HG03432 (cell line): ENCODE results near the gene CHRNA4.
"Not testable (repeated sequence)": the region's sequence is repeated elsewhere in the genome, so short reads cannot be mapped to it uniquely, and the experiment has no call there.

ENCODE experiments used
- ATAC-seq: cut with Tn5 transposase; IDR thresholded peaks from one replicate; pipeline ENCODE4 v1.9.1; 2021; ENCODE audit warnings: mild to moderate bottlenecking, moderate library complexity; ENCODE audit not compliant: unreplicated experiment

CHRNA4 gene

GRCh38 chr20:63336232-63336752 is 24.9 kb downstream of the CHRNA4 start:
- no peak for ATAC-seq

DNA sequence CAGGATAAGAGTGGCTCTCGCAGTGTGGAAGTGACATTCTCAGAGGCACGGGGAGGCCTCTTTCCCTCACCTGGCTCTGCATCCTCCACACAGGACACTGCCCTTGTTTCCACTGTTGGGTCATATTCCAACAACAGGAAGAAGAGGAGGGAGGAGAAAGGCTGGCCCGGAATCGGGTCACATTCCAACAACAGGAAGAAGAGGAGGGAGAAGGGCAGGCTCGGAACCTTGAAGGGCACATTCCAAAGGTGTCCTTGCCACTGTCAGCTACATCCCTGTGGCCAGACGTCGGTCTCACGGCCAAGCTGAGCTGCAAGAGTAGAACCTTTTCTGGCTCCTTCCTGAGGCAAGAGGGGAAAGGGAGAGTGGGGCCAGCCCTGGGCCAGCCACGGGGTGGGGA is 25.4 kb downstream of the CHRNA4 start:
- ATAC-seq, result no peak

GRCh38 chr20:63335060-63335459 is 26.1 kb downstream of the CHRNA4 start:
- ATAC-seq, result not testable (repeated sequence)

- no peak for ATAC-seq
These were observed 26.8 kb downstream of the CHRNA4 start for GRCh38 chr20:63334356-63334755.

- ATAC-seq, result no peak
These were observed 27.8 kb downstream of the CHRNA4 start for GRCh38 chr20:63333241-63333836.

DNA sequence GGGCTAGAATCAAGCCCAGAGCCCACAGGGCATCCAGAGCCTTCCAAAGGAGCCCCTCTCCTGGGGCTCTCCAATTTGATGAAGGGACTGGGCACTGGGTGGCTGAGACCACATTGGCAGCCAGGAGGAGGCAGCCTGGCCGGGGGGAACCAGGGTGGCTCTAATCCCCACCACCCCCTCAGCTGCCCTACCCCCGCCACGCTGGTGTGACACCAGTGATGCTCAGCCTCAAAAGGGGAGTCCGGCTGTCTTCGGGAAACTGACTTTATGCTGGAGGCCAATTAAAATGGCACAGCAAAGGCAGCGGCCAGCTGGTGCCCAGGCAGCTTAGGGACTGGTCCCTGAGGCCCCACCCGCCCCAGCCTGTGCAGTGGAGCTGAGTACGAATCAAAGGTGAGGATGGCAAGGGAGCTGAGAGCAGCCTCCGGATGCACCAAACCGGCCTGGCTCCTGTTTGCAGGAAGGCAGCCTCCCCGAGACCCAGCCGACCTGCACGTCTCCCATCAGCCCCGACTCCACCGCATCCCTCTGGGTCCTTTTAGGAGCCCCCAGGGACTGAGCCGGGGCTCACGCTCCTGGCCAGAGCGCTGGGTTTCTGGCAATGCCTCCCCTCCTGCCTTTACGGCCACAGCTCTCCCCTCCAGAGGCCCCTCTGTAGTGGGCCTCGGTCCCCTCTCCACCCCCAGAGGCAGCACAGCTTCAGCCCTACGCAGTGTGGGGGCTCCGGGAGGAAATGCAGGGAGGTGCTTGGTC is 28.5 kb downstream of the CHRNA4 start:
- ATAC-seq, result no peak

DNA sequence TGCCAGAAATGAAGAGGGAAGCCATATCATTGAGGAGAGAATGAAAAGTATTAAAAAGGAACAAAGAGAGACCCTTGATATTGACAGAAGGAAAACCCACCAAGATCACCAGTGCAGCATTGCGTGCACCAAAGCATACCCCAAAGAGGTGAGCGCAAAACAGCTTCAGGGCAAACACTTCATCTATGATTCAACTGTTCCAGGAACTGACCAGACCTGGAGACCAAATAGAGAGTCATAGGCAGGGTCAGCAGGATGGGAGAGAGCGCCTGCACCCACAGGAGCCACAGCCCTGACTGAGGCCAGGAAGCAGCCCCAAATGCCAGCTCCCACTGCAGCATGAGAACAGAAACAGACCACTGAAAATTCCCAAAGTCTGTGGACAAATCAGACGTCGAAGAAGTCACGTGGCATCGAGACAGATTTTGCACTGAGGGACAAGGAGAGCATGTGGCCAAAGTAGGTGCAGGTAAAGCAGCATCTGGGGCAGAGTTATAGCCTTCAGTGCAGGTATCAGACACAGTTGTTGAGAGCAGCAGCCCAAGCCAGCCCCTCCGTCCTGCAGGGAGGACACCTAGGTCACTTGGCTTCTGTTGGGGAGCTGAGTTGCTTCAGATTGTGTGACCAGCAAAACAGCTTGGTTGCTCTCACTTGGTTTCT is 29.3 kb downstream of the CHRNA4 start:
- ATAC-seq, result no peak

GRCh38 chr20:63330940-63331339 is 30.2 kb downstream of the CHRNA4 start:
- no peak for ATAC-seq

- no peak for ATAC-seq
These were observed 30.9 kb downstream of the CHRNA4 start for GRCh38 chr20:63330084-63330760.

GRCh38 chr20:63329331-63330083 is 31.6 kb downstream of the CHRNA4 start:
- no peak for ATAC-seq

DNA sequence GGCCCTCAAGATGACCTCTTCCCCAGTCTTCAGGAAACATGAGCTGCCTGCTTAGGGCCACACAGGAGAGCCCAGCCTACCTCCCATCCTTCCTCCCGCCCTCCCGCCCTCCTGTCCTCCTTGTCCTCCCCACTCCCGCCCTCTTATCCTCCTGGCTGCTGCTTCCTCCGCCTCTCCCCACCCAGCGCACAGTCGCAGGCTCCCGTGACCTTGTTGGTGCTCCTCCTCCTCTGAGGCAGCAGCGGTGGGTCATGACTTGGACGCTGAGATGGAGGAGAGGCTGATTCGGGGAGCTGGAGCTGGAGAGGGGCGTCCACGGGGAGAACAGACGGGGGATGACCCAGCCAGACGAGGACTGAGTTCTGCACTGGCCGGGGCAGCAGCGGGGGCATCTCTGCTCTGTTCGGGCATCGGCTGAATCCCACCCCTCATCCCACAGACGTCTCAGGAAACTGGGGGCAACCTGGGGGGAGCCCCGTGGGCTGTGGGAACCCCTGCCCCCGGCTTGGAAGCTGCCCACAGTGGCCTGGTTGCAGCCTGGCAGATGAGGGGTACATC is 32.4 kb downstream of the CHRNA4 start:
- ATAC-seq, result no peak

DNA sequence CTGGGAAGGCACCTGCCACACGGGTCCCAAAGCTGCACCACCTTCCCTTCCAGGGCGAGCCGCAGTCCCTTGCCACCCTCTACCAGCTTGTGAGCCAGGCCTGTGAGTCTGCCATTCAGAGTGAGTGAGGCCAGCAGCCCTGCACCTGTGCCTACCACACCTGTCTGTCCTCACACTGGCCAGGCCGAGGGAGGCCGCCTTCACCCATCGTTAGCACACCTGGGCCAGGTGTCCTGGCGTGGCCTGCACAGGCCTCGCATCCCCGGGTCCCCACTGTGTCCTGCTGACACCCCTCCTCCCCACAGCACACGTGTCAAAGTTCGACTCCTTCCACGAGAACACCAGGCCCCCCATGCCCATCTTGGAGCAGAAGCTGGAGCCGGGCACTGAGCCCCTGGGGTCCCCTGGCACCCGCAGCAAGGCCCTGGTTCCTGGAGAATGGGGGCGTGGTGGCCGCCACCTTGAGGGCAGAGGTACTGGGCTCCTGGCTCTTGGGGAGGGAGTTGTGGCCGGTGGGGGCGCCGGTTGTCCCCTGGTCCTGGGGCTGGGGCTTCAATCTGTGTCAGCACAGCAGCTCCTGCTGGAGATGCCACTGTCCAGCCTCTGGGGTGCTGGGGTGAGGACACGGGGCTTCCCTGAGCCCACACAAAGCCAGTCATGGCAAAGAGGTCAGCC is 33.0 kb downstream of the CHRNA4 start:
- no peak for ATAC-seq

DNA sequence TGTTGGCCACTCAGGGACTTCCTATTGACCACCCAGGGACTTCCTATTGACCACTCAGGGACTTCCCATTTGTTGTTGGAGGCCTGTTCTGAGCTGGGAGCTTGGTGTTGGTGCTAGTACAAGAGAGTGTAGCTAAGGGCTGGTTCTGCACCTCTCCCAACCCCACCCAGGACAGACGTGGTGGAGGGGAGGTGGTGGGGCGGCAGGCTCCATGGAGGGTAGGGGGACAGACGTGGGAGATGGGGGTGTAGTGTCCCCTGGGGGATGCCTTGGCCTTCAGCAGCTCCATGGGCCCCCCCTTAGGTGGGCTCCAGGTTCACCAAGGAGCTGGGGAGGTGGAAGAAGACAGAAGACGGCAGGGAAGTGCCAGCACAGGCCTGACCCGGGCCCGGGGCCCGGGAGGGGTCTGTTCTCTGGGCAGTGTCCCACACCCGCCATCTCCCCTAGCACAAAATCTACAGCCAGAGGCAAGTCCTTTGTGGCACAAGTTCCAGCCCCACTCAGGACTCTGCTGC is 33.9 kb downstream of the CHRNA4 start:
- no peak for ATAC-seq

DNA sequence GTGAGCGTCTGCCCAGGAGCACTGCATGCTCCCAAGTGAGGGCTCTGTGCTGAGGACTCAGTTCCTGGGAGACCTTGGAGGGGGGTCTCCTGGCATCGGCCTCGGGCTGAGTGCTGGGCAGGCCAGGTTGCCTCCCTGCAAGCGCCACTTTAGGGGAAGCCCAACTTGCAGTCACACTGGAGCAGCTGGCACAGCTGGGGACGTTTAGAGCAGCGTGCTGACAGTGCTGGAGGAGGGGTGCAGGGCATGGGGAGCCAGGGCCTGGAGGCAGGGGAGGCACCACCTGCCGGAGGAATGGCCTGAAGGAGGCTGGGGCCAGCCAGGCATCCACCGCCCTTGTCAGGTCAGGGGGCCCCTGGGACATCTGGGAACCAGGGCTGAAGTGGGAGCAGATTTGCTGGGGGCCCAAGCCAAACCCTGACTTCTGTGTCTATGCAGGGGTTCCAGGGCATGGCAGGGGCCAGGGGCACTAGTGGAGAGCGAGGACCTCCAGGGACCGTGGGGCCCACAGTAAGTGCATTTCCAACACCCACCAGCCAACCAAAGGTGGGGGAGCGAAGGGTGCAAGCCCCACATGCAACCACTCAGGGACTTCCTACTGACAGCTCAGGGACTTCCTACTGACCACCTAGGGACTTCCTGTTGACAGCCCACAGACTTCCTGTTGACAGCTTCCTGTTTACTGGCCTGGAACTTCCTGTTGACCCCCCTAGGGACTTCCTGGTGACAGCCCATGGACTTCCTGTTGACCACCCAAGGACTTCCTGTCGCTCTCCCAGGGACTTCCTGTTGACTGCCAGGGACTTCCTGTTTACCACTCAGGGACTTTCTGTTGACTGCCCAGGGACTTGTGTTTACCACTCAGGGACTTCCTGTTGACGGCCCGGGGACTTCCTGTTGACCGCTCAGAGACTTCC is 34.6 kb downstream of the CHRNA4 start:
- ATAC-seq, result no peak

DNA sequence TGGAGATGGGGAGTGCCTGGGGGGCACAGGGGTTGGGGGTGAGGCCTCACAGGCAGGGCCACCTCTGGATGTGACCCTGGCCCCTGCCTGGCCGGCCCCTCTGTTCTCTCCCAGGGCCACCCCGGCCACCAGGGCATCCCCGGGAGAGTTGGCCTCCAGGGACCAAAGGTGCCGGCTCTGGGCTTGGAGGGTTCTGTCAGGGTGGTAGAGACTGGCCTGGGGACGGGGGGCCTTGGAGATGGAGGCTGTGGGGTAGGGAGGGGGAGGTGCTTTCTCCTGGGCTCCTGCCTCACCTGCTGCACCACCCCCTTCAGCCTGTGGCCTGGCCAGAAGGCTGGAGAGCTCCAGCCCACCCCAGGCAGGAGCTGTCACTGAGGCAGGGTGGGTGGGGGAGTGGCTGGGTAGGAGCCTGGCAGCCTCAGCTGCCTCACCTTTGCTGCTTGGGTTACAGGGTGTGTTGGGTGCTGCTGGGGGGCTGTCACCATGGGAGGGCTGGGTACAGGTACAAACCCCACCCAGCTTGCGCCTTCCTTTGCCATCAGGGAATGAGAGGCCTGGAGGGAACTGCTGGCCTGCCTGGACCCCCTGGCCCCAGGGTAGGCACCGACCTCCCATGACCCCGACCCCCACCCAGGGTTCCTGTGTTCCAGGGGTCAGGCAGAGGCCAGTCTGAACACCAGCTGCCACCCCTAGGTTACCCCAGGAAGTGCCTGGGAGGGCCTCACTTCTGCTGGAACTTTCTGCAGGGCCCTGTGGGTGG is 35.4 kb downstream of the CHRNA4 start:
- no peak for ATAC-seq

DNA sequence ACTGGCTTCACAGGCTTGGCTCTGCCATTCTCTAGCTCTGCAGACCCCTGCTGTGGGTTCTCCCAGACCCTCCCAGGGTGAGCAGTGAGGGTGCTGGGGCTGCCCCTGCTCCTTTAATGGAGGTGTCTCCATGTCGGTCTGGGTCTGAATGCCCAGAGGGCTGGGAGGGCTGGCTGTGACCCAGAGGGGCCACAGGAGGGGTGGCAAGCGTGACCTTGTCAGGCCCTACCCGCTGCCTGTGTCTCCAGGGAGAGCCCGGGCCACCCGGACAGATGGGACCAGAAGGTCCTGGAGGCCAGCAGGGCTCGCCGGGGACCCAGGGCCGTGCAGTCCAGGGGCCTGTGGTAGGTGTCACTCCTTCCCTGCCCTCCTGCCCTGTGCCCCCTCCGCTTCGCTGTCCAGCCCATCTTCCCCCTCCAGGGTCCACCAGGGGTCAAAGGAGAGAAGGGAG is 36.1 kb downstream of the CHRNA4 start:
- no peak for ATAC-seq

DNA sequence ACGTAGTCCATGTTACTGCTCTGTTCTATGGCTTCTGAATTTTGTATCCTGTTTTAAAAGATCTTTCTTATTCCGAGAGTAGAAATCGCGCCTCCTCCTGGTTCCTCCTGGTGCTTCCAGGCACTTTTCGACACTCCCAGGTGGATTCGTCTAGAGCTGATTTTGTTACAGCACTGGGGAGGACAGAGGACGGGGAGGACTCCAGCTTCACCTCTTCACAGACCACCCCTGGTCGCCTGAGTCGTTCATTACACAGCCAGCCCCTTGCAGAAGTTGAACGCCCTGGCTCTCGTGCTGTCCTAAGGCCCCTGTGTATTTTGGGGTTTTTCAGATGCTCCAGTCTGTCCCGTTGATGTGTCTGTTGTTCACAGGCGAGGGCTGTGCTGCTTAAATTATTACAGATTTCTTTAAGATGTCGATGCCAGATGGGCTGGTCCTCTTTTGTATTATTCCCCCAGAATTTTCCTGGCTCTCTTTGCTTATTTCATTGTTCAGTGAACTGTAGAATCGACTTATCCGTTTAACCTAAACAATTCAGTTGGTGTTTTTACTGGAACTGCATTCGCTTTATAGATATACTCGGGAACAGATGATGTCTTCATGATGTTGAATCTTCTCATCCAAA is 37.7 kb downstream of the CHRNA4 start:
- no peak for ATAC-seq
